Heart left ventricle (tissue), 13 donors: Measurements from ENCODE around the gene AGMO.

Experiments
- CTCF ChIP-seq, 12 donors: fragments of 200-600 bp; sonication (generic) in 4 of 12; IDR thresholded peaks; one replicate each; pipeline versions ENCODE4 v1.5.0 to v1.8.0; 2018 to 2022; ENCODE audit warnings: antibody characterized with exemption in 12 of 12, mild to moderate bottlenecking in 5 of 12
- POLR2A ChIP-seq, 2 donors: fragments of 450-650 bp; IDR thresholded peaks; one replicate each; pipeline ENCODE4 v1.6.1; 2017; ENCODE audit warnings: antibody characterized with exemption in 2 of 2, mild to moderate bottlenecking in 2 of 2, moderate library complexity in 2 of 2
- donor health status: ischemic (EF 13 %, LVEDD 7.1; RV severe dilation, severe dysfunction).
- donor health status: DM: no; HTN: yes; CAD: no.
- donor health status: DM: no; HTN: no; CAD: no.
- donor health status: ischemic (EF 25% LVEDD 6.9; RV normal size, moderate dysfunction).
- donor health status: ischemic (EF 25% LVEDD 5.7; RV mildly dilated, moderate dysfunction).
- donor health status: ischemic (EF 35%, LVEDD 5.7; RV mildly dilated, moderate dysfunction).
- donor health status: nonischemic (EF 11% LVEDD 7.7; RV severe dilation, severe dysfunction).
- donor health status: DM: yes; HTN: yes; CAD: no.
- donor health status: PGD.
- donor health status: ischemic (EF 29% LVEDD 5.4; RV normal size, mild dysfunction).
- donor health status: nonischemic (EF 23%, LVEDD 6.1; RV moderate dilation, normal function).

- TF ChIP-seq POLR2A (IDR thresholded peaks at IDR 0.05) = no peak
- no peak for TF ChIP-seq CTCF (IDR thresholded peaks at IDR 0.05)
Measured at GRCh38 chr7:15489861-15490260, 72.0 kb downstream of the AGMO start.
